Measurements from ENCODE around the gene AVEN. TPM values are rescaled to one million over a fixed set of nuclear protein-coding genes. Genes with fewer than 3 reads are reported as not detected.

AVEN gene
- total and polyA plus RNA-seq, 2 of the 8 experiments (the other 6 are each of a cell fraction or from before 2014, with no cell fraction given): 5.5 to 17.0 TPM

DNA sequence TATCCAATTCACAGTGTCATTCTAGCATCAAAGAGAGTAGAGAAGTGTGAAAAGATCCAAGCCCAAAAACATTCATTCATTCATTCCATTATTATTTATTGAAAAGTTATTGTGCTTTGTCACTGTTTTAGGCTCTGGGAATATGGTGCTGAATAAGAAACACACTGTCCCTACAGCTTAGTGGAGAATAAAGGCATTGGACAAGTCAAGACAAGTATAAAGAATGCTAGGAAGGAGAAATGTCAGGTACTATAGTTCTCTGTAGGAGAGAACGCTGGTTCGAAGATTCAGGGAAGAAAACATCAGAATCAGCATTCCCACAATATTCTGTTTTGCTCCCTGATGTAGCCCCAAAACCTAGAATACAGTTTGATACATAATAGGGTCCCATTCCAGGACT, 199.5 kb downstream of the AVEN start:
- H2AFZ ChIP-seq (ENCODE audit: low read length): no peak overlapping the region
- no peak overlapping the region for H3K27ac ChIP-seq (ENCODE audit: low read depth, low read length)
- no peak overlapping the region for H2BK5ac ChIP-seq (ENCODE audit: low read depth, low read length)
- H3K4ac ChIP-seq (replicated peaks; ENCODE audit: insufficient read length, low read depth, low read length): no peak overlapping the region
- H3K56ac ChIP-seq (replicated peaks; ENCODE audit: insufficient read length, low read depth, low read length): no peak overlapping the region
- no peaks in the 10 kb centered on the region for H3K36me3 ChIP-seq (ENCODE audit: control insufficient read depth in 2 of 4, insufficient read depth in 4 of 4, low read length in 3 of 4)
- no peaks in the 10 kb centered on the region for H3K27me3 ChIP-seq (replicated peaks in 1 of 4; ENCODE audit: control insufficient read depth in 3 of 4, extremely low read depth in 1 of 4, insufficient read depth in 3 of 4, low read length in 3 of 4)
- no peak overlapping the region for H4K91ac ChIP-seq (replicated peaks; ENCODE audit: insufficient read length, low read length)
- 89% methylated on average over 2 of the region's 2 CpGs; no CpG with 5 or more reads in 1 of the 2 experiments for WGBS, 2 experiments (ENCODE audit: extremely low coverage in 1 of 2, insufficient coverage in 1 of 2, insufficient read length in 1 of 2, insufficient replicate concordance in 2 of 2, low coverage in 1 of 2, low lambda C conversion rate in 2 of 2, missing lambda C conversion rate in 1 of 2)
- H3K14ac ChIP-seq (ENCODE audit: insufficient read length): no peak overlapping the region
- H3K9ac ChIP-seq (replicated peaks in 1 of 4; ENCODE audit: extremely low read depth in 1 of 4, low read depth in 3 of 4, low read length in 3 of 4): no peak overlapping the region
- H2BK15ac ChIP-seq (ENCODE audit: low read length): no peak overlapping the region
- DNase-seq (ENCODE audit: low read depth in 1 of 2, low spot score in 2 of 2) (no peak), FAIRE-seq (no peak)
- no peaks in the 10 kb centered on the region for H3K79me1 ChIP-seq (ENCODE audit: low read depth, low read length)
- H3K4me3 ChIP-seq (ENCODE audit: extremely low read depth in 1 of 4, insufficient read depth in 2 of 4, low read depth in 3 of 4, low read length in 4 of 4): no peak overlapping the region
- no peaks in the 10 kb centered on the region for H3K23me2 ChIP-seq (ENCODE audit: low read depth, low read length)
- no peak overlapping the region for H3K23ac ChIP-seq (ENCODE audit: insufficient read length)
- no peaks in the 10 kb centered on the region for H3K9me3 ChIP-seq (ENCODE audit: insufficient read depth in 2 of 2, low read depth in 1 of 2, low read length in 1 of 2)
- ChIA-PET CTCF (ENCODE audit: partially characterized antibody) (interaction anchor here (0.6 kb wide), 1 partner anchor 15 kb away, joined by 3 read pairs; no protein-coding TSS in a partner anchor), POLR2A (ENCODE audit: partially characterized antibody) (no interaction called here)
- no peaks in the 10 kb centered on the region for H3K79me2 ChIP-seq (ENCODE audit: control insufficient read depth in 1 of 2, insufficient read depth in 2 of 2, low read length in 2 of 2)
- H4K5ac ChIP-seq (ENCODE audit: insufficient read length, low read depth, low read length): no peak overlapping the region
- peaks cover 1 to 15% (median 11%) of the 10 kb centered on the region in 4 experiments; a peak in 6 of 7 replicates for H3K4me1 ChIP-seq (replicated peaks in 1 of 4; ENCODE audit: control insufficient read depth in 3 of 4, insufficient read depth in 4 of 4, low read length in 3 of 4)
- H3K18ac ChIP-seq (ENCODE audit: extremely low read depth, low read length): no peak overlapping the region
- no peak overlapping the region for H3K4me2 ChIP-seq (ENCODE audit: insufficient read depth in 1 of 2, low read depth in 2 of 2, low read length in 2 of 2)
- H2BK120ac ChIP-seq (replicated peaks; ENCODE audit: low read depth, low read length): no peak overlapping the region
- no peak overlapping the region for H2AK5ac ChIP-seq (ENCODE audit: low read depth, low read length)
- H2BK12ac ChIP-seq (ENCODE audit: low read depth, low read length): no peak overlapping the region
- H2BK20ac ChIP-seq (ENCODE audit: low read length): no peak overlapping the region
- H4K8ac ChIP-seq (ENCODE audit: extremely low read depth, insufficient read depth, low read length): no peak overlapping the region
- H4K20me1 ChIP-seq (replicated peaks in 1 of 2; ENCODE audit: control insufficient read depth in 1 of 2, insufficient read depth in 2 of 2, low read length in 2 of 2): no peaks in the 10 kb centered on the region
- TF ChIP-seq YY1 (IDR thresholded peaks at IDR 0.05; ENCODE audit: low read depth, low read length) (no peak), HDAC6 (IDR thresholded peaks at IDR 0.05; ENCODE audit: low read depth, low read length) (no peak), CEBPB (IDR thresholded peaks at IDR 0.05; ENCODE audit: low read depth, low read length) (no peak), MAX (IDR thresholded peaks at IDR 0.05) (no peak), BACH1 (IDR thresholded peaks at IDR 0.05; ENCODE audit: low read length) (no peak), CHD1 (IDR thresholded peaks at IDR 0.05; ENCODE audit: low read depth, low read length) (no peak), SIX5 (IDR thresholded peaks at IDR 0.05; ENCODE audit: low read depth, low read length) (no peak), NANOG (IDR thresholded peaks at IDR 0.05; ENCODE audit: insufficient read depth, low read depth, low read length, poor library complexity, severe bottlenecking) (no peak), RBBP5 (IDR thresholded peaks at IDR 0.05; ENCODE audit: borderline replicate concordance, low read depth, low read length) (no peak), BRCA1 (IDR thresholded peaks at IDR 0.05; ENCODE audit: low read depth, low read length) (no peak)

Measured in H1 (cell line).